Measurements from ENCODE around the gene KICS2. TPM values are rescaled to one million over a fixed set of nuclear protein-coding genes. Genes with fewer than 3 reads are reported as not detected.

The KICS2 gene
- total and polyA plus RNA-seq, 2 experiments from 2014 or later, result 1.3 to 6.8 TPM

DNA sequence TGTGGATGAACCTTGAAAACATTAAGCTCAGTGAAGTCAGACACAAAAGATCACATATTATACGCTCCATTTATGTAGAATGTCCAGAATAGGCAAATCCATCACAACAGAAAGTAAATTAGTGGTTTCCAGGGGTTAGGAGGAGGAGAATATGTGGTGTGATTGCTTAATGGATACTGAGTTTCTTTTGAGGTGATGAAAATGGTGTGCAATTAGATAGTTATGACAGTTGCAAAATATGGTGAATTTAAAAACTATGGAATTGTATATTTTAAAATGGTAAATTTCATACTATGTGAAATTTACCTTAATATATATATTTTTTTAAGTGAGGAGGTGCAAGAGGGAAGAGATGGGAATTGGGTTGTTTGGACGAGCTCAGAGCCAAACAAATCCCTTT, 46.3 kb upstream of the KICS2 start:
- WGBS (ENCODE audit: low lambda C conversion rate, missing lambda C conversion rate), result 53% methylated on average over 2 of the region's 2 CpGs
- H3K4me3 ChIP-seq, result no peak overlapping the region
- no peaks in the 10 kb centered on the region for H4K20me1 ChIP-seq (ENCODE audit: insufficient read depth, poor library complexity, severe bottlenecking)
- H3K27ac ChIP-seq, result no peak overlapping the region
- no peaks in the 10 kb centered on the region for H3K9me3 ChIP-seq (ENCODE audit: low read depth)
- no peaks in the 10 kb centered on the region for H3K27me3 ChIP-seq
- H3K4me2 ChIP-seq, result no peak overlapping the region
- no peaks in the 10 kb centered on the region for H3K4me1 ChIP-seq (ENCODE audit: insufficient read depth)
- no peak overlapping the region for H2AFZ ChIP-seq
- DNase-seq (ENCODE audit: low spot score), result no peak
- no peak for TF ChIP-seq EZH2phosphoT487 (IDR thresholded peaks at IDR 0.05; ENCODE audit: low read depth, severe bottlenecking, unreplicated experiment)
- TF ChIP-seq CTCF (IDR thresholded peaks at IDR 0.05; ENCODE audit: poor library complexity), result no peak
- TF ChIP-seq EZH2 (IDR thresholded peaks at IDR 0.05; ENCODE audit: borderline replicate concordance), result no peak
- no peaks in the 10 kb centered on the region for H3K79me2 ChIP-seq
- H3K9me2 ChIP-seq (replicated peaks; ENCODE audit: insufficient read depth), result no peaks in the 10 kb centered on the region
- H3K36me3 ChIP-seq (replicated peaks; ENCODE audit: insufficient read depth, low read depth), result no peaks in the 10 kb centered on the region

GRCh38 chr12:64265839-64266238, 43.7 kb upstream of the KICS2 start:
- no peaks in the 10 kb centered on the region for H3K79me2 ChIP-seq
- no peak for TF ChIP-seq EZH2phosphoT487 (IDR thresholded peaks at IDR 0.05; ENCODE audit: low read depth, severe bottlenecking, unreplicated experiment)
- no peak for TF ChIP-seq EZH2 (IDR thresholded peaks at IDR 0.05; ENCODE audit: borderline replicate concordance)

GRCh38 chr12:64261813-64262212, 39.7 kb upstream of the KICS2 start:
- H3K27ac ChIP-seq, result no peak overlapping the region
- H3K9me3 ChIP-seq (ENCODE audit: low read depth), result no peaks in the 10 kb centered on the region
- H3K36me3 ChIP-seq (replicated peaks; ENCODE audit: insufficient read depth, low read depth), result no peaks in the 10 kb centered on the region
- no peaks in the 10 kb centered on the region for H3K79me2 ChIP-seq
- H3K4me2 ChIP-seq, result no peak overlapping the region
- H3K9me2 ChIP-seq (replicated peaks; ENCODE audit: insufficient read depth), result no peaks in the 10 kb centered on the region
- WGBS (ENCODE audit: low lambda C conversion rate, missing lambda C conversion rate), result 97% methylated on average over 5 of the region's 5 CpGs
- no peak for DNase-seq (ENCODE audit: low spot score)
- H2AFZ ChIP-seq, result no peak overlapping the region
- no peaks in the 10 kb centered on the region for H4K20me1 ChIP-seq (ENCODE audit: insufficient read depth, poor library complexity, severe bottlenecking)
- H3K27me3 ChIP-seq, result no peaks in the 10 kb centered on the region
- no peaks in the 10 kb centered on the region for H3K4me1 ChIP-seq (ENCODE audit: insufficient read depth)
- H3K4me3 ChIP-seq, result no peak overlapping the region
- TF ChIP-seq EZH2phosphoT487 (IDR thresholded peaks at IDR 0.05; ENCODE audit: low read depth, severe bottlenecking, unreplicated experiment), result no peak
- TF ChIP-seq EZH2 (IDR thresholded peaks at IDR 0.05; ENCODE audit: borderline replicate concordance), result no peak
- TF ChIP-seq CTCF (IDR thresholded peaks at IDR 0.05; ENCODE audit: poor library complexity), result no peak

More at GRCh38 chr12:64265839-64266238, 43.7 kb upstream of the KICS2 start:
- Histone ChIP-seq H3K36me3 (replicated peaks; ENCODE audit: insufficient read depth, low read depth) (no peaks in the 10 kb centered on the region), H3K9me3 (ENCODE audit: low read depth) (no peaks in the 10 kb centered on the region), H3K9me2 (replicated peaks; ENCODE audit: insufficient read depth) (no peaks in the 10 kb centered on the region), H3K4me3 (no peak overlapping the region), H4K20me1 (ENCODE audit: insufficient read depth, poor library complexity, severe bottlenecking) (no peaks in the 10 kb centered on the region), H2AFZ (no peak overlapping the region), H3K27me3 (no peaks in the 10 kb centered on the region), H3K27ac (no peak overlapping the region), H3K4me1 (ENCODE audit: insufficient read depth) (no peaks in the 10 kb centered on the region), H3K4me2 (no peak overlapping the region)
- DNase-seq (ENCODE audit: low spot score), result no peak
- 85% methylated on average over 2 of the region's 2 CpGs for WGBS (ENCODE audit: low lambda C conversion rate, missing lambda C conversion rate)

- 64% methylated on average over 3 of the region's 3 CpGs for WGBS (ENCODE audit: low lambda C conversion rate, missing lambda C conversion rate)
- Histone ChIP-seq H4K20me1 (ENCODE audit: insufficient read depth, poor library complexity, severe bottlenecking) (no peaks in the 10 kb centered on the region), H2AFZ (no peak overlapping the region)
Measured at GRCh38 chr12:64258576-64258975, 36.5 kb upstream of the KICS2 start.

More at GRCh38 chr12:64258576-64258975, 36.5 kb upstream of the KICS2 start:
- Histone ChIP-seq H3K36me3 (replicated peaks; ENCODE audit: insufficient read depth, low read depth) (no peaks in the 10 kb centered on the region), H3K27me3 (no peaks in the 10 kb centered on the region), H3K4me3 (no peak overlapping the region), H3K9me3 (ENCODE audit: low read depth) (no peaks in the 10 kb centered on the region), H3K79me2 (no peaks in the 10 kb centered on the region), H3K9me2 (replicated peaks; ENCODE audit: insufficient read depth) (no peaks in the 10 kb centered on the region), H3K4me1 (ENCODE audit: insufficient read depth) (no peaks in the 10 kb centered on the region), H3K4me2 (no peak overlapping the region), H3K27ac (no peak overlapping the region)
- no peak for TF ChIP-seq EZH2 (IDR thresholded peaks at IDR 0.05; ENCODE audit: borderline replicate concordance)
- TF ChIP-seq CTCF (IDR thresholded peaks at IDR 0.05; ENCODE audit: poor library complexity), result no peak
- no peak for TF ChIP-seq EZH2phosphoT487 (IDR thresholded peaks at IDR 0.05; ENCODE audit: low read depth, severe bottlenecking, unreplicated experiment)
- no peak for DNase-seq (ENCODE audit: low spot score)
